ELR (cell line): ENCODE data around the gene THRB.
"Not testable (repeated sequence)": the region's sequence is repeated elsewhere in the genome, so short reads cannot be mapped to it uniquely, and the experiment has no call there.

ENCODE experiments used
- DNase-seq: peaks from one replicate; pipeline ENCODE4 v3.0.0-alpha.2; 2015; ENCODE audit warnings: low read depth

The THRB gene

DNA sequence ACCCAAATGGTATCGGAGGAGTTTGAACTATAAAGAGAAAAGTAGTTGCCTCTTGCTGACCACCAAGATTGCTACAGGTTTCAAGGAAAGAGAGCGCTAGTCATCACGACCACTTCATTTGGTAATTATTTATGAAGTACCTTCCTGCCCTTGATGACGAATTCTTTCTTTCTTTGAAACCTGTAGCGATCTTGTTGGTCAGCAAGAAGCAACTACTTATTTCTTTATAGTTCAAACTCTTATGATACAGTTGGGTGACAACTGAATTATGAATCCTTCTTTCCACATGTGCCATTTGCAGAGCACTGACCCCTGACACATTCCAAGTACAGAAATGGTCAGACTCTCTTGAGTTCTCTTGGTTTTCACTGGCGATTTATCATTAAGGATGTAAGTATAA lies 46.8 kb downstream of the THRB start:
- DNase-seq, result no peak

DNA sequence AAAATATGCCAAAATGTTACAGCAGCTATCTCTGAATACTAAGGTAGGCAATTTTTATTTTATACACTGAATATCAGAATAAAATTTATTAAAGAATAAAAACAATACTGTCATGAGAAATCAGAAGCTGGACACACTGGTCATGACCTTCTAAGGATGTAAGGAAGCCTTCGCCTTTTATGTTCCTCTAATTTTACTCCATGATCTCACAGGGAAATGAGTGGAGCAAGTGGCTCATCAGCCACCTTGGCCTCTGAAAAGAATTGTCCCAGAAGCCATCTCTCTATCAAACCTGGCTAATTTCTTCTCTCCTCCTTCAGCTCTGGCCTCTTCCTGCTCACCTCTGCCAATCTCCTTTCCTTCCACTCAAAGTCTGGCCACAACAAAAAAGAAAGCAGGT lies 48.6 kb downstream of the THRB start:
- DNase-seq, result no peak

DNA sequence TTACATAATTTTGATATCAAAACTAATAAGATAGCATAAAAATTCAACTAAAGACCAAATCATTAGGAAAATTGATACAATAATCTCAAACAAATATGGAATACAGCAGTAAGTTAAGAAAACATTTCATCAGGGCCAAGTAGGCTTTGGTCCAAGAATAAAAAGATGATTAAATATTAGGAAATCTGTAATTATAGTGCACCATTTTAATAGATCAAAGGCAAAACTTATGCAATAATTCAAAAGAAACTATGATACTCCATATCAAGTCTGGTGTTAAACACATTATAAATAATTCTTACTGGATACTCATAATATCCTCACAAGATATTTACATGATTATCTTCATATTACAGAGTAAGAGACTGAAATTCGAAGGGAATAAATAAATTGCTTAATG lies 51.2 kb downstream of the THRB start:
- no peak for DNase-seq

DNA sequence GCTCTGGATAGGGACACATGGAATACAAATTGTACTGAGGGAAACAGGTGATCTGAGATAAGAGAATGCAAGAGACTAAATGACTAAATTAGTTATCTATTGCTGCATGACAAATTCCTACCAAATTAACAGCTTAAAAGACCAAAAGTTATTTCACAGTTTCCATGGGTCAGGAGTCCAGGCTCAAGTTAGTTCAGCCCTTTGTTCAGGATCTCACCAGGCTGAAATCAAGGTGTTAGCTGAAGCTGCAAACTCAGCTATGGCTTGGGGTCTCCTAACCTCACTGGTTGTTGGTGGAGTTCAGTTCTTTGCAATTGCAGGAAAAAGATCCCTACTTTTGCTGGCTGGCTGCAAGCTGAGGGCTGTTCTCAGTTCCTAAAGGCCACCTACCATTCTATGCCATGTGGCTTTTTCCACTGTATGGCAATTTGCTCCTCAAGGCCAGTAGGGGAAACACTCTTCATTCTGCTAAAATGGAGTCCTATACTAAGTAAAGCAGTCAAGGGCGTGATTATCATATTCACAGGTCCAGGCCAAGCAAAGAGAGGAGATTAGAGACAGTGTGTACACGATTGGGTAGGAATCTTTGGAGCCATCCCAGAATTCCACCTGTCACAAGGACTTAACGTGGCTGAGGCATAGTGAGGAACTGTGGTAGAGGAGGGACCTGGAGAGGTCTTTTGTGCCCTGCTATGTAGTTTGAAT lies 53.7 kb downstream of the THRB start:
- no peak for DNase-seq

DNA sequence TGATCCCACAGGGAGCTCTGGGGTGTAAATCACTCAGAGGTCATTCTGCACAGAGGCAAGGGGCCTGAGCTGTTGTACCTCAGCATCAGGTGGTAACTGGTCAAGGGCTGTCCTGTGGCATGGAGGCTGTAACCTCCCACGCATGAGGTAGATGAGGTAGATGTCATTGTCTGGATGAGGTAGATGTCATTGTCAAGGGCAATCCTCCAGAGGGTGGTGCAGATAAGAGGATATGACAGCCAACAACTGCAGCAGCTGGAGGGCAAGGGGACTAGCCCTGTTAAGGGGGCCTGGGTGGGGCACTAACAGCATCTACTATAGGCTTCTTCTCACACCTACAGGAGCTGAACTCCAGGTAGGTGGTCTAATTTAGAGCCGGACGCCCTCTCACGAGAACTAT lies 55.6 kb downstream of the THRB start:
- no peak for DNase-seq

DNA sequence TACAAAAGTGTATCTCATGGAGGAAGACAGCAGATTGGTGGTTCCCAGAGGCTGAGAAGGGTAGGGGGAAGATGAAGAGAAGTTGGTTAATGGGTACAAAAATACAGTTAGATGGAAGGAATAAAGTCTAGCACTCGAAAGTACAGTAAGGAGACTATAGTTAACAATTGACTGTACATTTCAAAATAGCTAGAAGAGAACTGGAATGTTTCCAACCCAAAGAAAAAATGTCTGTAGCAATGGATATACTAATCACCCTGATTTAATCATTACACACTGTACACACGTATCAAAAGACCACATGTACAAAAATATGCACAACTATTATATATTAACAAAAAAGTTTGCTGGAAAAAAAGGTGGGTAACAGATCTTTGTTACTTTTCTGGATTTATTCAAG lies 57.3 kb downstream of the THRB start:
- no peak for DNase-seq

DNA sequence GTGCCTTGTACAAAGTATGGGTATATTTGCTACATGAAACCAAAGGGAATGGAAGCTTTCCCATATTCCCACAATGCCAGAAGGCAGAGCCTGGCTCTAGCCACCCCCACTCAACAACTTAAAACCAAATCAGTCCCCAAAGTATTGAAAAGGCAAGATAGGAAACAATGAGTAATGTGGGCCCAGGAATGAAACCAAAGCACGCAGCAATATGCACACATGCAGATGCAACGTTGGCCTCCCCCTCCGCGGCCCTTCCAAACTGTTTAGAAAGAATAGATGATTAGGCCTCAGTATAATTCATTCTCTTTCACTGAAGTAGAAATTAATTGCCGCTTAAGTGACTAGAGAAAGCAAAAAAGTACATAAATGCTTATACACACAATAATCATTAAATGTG lies 59.1 kb downstream of the THRB start:
- DNase-seq, result no peak

DNA sequence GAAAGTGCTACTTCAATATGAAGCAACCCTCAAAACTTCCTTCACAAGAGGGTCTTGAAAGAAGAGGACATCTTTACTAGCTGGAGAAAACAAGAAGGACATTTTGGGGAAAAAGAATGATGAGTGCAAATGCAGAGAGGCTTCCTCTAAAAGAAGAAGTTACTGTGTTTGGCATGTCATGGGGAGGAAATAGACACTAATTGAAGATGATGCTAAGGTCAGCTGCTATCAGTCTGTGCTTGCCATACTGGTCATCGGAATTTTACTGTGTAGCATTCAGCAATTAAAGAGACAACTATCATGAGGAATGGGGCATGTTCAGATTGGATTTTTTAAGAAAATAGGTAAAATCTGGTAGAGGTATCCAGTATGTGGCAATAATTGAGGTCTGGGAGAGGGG lies 60.0 kb downstream of the THRB start:
- DNase-seq, result no peak

DNA sequence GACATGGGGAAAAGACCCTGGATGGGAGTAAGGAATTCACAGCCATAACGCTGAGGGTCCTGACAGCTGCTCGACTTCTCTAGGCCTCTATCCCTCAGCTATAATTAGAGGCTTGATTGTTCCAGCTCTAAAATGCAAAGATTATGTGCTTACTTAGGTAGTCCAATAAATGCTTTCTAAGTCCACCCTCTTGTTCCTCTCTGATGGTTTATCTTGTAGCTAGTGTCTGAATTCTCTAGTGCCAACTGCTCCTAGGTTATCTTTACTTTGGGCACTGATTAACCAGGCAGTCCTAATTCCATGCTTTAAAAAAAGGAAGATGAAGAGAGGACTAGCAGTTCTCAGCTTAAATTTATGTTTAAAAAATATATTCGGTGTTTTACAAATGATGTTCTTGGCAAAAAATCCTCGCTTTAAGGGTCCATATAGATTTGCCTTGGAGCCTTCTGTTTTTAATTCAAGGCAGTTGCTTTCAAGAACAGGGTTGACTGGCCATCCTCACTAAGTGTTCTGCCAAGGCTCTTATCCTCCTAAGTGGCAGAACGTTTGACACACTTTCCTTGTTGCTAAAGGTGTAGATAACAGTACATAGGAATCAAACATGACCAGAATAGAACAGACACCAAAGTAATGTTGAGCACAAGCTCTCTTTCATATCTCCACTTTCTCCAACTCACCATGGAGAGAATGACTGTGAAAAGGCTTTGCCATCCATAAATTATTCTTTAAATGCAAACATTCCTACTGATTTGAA lies 60.6 kb downstream of the THRB start:
- DNase-seq, result no peak

DNA sequence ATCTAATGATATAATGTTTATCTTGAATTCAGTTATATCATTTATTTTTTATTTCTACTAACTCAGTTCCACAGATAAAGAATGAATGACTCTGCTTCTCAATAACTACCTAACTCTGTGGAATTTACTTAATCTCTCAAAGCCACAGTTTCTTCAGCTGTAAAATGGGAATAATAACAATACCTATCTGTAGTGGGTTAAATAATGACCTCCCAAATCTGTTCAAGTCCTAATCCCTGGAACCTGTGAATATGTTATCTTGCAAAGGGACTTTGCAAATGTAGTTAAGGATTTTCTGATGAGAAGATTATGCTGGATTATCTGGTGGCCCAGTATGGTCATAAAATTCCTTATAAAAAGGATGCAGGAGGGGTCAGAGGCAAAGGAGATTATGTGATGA lies 61.7 kb downstream of the THRB start:
- DNase-seq, result no peak

DNA sequence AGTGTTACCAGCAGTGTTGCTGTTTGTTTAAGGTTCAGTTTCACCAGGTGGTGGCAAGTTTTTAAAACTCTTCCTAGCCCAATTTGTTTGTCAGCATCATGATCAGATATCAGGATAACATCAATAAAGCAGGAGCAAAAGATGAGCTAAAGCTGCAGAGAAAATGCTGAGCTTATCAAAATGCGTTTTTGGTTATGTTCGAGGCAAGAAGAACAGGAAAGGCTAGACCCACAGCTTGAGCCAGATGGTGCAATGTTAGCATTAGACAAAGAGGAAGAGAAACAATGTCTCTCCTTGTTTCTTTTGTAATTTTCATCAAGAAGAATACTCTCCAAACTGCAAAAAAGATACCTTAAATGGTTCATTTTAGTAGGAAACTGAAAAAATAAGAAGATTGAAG lies 66.2 kb downstream of the THRB start:
- DNase-seq, result no peak

DNA sequence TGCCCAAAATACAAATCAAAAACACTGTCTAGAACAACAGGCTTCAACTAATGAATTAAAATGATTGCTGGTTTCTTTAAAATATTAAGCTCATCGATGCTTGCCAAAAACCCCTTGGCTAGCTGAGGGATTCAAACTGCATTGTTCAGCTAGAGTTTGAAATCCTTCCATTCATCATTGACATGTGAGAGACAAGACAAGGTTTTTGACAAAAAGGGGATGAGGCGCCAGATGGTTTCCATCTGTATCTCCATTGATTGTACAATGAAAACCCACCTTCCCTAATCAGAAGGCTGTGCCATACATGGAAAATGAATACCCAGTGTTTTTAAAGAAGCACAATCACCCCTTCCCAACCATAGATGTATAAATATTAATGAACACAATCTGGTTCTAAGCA lies 67.8 kb downstream of the THRB start:
- DNase-seq, result no peak

DNA sequence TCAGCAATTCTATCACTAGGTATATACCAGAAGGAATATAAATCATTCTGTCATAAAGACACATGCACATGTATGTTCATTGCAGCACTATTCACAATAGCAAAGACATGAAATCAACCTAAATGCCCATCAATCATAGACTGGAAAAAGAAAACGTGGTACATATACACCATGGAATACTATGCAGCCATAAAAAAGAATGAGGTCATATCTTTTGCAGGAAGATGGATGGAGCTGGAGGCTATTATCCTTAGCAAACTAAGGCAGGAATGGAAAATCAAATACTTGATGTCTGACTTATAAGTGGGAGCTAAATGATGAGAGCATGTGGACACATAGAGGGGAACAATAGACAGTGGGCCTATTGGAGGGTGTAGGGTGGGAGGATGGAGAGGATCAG lies 73.8 kb downstream of the THRB start:
- DNase-seq, result not testable (repeated sequence)

DNA sequence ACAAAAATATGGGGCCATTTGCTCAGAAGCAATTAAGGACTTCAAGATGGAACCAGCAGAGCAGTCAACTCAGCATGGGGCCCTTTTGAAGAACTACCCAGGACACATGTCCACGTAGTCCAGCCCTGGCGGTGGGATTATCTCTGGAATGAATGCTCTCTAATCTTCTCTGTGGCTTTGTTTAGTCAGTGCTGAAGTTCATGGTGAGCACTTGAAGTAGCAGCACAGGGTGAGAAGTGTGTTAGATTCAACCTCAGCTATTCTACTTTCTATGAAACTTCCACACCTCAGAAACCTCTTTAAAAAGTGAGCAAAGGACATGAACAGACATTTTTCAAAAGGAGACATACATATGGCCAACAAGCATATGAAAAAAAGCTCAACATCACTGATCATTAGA lies 74.4 kb downstream of the THRB start:
- no peak for DNase-seq

DNA sequence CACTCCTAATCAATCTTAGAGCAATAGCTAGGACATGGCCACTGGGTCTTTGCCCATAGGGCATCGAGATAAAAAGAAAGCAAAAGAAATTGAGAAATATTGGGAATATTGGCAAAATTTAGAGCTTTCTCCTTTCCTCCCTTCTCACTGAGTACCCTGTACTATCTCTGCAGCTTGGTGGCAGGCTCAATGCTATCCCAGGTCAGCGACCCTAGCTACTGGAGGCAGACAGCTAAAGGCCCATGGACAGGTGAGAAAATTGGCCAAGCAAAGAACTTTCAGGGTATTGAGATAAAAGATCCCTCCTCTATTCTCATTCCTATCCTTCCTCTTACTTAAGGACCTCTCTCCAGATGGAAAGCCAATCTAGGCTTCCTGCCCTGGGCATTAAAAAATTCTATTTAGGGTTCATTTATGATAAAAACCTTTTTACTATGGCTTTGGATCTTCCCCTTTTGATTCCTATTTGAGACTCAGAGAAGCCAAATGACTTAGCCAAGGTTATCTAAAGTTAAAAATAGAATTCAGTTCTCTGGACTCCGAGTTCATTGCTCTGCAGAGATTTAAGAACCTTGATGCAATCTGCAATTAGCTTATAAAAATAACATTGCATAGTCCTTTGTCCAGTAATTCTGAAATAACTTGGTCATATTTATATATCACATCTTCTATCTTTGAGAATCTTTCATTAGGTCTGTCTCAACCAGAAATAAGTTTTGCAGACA lies 75.4 kb downstream of the THRB start:
- DNase-seq, result no peak

DNA sequence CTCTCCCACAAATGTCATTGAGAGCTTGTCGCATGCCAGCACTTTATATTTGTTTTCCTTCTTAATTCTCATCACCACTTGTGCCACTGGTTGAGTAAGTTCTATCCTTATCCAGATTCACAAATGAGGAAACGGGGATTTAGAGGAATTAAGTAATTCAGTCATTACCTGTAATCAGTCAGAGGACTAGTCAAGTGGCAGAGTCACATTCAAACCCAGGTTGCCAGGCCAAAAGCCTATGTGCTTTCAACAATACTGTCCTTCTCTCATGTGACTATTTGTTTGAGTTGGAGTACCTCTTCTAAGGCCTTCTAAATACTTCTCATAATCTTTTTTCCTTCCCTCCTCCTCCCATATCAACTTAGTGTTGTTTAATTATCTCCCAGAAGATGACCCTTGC lies 76.9 kb downstream of the THRB start:
- DNase-seq, result no peak

DNA sequence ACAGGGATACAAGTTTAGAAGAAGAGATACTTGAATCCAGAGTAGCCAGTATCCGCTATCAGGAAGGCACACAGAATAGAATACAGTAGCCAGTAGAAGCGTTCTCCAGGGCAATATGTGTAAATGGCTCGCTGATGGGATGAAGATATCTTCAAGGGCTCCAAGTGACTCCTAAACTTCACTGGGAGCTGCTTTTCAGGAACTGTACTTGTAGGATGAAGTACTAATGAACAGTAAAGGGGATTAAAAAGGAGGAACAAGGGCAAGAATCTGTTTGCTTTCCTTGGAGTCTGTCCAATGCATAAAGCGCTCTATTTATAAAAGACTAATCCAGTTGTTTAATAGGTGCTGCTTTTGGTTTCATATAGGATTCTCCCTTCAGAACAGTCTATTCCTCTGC lies 78.4 kb downstream of the THRB start:
- no peak for DNase-seq

DNA sequence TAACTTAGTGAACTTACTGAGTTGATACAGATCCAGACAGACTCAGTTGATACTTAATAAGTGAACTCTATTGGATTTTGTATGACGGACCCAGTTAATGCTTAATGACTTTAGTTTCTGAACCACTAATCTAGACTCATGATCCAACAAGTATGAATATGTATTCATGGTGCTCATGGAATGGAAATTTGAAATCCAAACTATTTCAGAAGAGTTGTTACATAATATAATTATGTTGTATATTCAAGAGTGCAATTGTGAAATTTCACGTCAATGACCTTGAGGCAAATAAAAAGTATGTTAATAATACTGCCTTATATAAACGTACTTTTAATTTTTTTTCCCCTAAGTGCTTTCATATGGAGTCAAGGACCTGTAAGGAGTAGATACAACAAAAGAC lies 78.8 kb downstream of the THRB start:
- DNase-seq, result no peak

DNA sequence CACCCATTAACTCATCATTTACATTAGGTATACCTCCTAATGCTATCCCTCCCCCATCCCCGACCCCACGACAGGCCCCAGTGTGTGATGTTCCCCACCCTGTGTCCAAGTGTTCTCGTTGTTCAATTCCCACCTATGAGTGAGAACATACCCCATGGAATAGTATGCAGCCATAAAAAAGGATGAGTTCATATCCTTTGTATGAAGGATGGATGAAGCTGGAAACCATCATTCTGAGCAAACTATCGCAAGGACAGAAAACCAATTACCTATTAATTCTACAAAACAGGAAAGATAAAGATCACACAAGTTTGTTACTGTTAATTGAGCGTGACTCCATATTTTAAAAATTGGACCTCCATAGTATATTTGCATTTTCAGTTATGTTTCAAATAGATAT lies 81.0 kb downstream of the THRB start:
- DNase-seq, result not testable (repeated sequence)

DNA sequence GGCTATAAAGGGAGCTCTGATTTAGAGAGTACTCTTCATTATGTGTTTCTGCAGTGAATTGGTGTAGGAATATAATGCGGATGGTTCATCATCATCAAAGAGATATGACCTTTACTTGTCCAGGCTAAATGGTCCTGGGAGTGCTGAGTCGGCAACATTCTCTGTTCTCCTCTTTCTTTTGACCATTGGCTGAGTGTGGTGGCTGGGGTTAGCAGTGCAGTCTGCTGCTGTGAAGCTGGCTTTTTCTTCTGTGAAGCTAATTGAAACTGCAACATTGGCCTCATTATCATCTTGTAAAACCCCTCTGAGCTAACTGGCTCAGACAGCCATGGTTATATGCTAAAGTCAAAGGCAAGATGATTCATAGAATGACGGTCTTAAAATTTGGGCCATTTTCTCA lies 83.8 kb downstream of the THRB start:
- no peak for DNase-seq

DNA sequence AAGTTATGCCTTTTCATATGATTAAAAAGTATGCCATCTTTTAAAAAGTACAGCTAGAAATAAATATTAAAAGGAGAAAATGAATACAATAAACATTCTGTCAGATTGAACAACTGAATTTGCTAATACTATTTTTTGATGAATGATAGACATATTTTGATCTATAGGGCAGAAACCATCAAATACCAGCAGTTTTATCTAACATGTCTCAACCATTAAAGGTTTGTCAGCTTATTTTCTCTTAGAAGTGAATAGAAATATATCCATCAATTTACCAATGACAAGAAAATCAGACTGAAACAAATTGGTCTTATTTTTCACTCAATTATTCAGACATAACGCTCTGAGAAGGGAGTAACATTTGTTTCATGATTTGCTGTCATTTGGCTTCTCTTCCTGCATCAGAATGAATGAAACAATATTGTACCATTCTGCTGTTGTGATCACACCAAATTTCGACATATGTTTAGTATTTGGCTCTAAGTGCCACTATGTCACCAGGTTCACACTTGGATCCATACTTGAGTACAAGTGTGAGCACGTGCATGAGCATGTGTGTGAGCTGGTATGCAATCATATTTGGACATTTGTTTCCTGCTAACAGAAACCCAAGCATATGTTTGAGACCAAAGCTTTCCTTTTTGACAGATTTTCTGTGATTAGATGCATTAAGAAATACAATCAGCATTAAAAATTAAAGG lies 86.5 kb downstream of the THRB start:
- no peak for DNase-seq

DNA sequence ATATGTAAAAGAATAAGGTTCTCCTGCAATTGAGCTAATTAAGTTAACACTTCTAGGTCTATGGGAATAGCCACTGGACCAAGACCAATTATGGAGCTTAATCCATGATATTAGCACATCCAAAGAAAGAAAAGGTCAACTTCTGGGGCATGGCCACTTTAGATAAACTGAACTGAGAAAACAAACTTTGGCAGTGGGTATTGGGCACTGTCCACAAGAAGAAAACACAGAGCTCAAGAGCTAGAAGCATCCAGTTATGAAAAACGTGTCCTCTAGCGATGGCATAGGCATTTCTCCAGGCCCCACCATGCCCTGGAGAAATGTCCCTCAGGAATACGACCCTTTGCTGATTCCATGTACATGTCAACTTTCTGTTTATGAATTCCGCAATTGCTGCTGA lies 87.8 kb downstream of the THRB start:
- DNase-seq, result no peak

DNA sequence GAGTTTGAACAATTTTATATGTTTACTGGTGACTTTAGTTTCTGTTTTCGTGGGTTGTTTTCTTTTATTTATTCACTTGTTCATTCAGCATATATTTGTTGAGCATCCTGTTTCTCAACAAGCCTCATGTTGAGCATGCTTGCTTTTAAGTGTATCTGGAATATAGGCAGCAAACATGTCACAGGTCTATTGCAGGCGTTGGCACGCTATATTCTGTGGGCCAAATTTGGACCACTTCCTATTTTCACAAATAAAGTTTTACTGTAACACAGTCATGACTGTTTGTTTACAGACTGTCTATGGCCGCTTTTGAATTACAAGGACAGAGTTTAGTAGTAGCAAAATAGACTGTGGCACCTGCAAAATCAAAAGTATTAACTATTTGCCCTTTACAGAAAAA lies 89.6 kb downstream of the THRB start:
- no peak for DNase-seq
